Mammary epithelial cell (primary cell): ENCODE measurements around the gene ARID1B.

Experiments
- EZH2 ChIP-seq: IDR thresholded peaks from 2 replicates; pipeline ENCODE4 v1.6.1; 2012; ENCODE audit warnings: low read length, inconsistent platforms, borderline replicate concordance
- TF ChIP-seq, protein P1 (sequence below), 2 donors: IDR thresholded peaks in 1 of 2; conservative IDR thresholded peaks in 1 of 2; 2 replicates each; pipeline ENCODE4 v1.5.1; 2011 to 2012; ENCODE audit warnings: inconsistent platforms in 2 of 2, low read length in 2 of 2, mild to moderate bottlenecking in 2 of 2, control low read depth in 1 of 2, low read depth in 1 of 2; ENCODE audit not compliant: insufficient read depth in 1 of 2; ENCODE audit errors: extremely low read depth in 1 of 2

DNA sequence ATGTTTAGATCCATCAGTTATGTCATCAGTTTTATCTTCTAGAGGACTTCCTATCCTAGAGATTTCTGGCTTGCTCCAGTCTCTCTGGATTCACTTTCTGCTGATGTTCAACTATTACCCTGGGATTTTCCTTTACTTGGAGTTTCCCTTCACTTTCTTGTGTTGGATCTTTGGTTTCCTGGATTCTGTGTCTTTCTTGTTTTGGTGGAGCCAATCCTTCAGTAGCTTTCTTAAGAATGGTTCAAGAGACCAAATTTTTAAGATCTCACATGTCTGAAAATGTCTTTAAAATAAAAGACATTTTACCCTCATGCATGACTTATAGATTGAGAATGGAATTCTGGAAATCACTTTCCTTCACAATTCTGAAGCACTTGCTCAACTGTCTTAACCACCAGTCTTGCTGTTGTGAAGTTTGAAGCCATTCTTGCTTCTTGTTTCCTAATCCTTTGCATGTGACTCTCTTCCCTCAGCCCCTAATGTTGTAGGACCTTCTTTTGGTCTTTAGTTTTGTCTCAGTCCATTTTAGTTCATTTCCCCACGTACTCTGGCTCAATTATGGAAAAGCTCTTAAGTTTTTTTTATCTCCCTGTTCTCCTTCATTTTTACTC lies 87.9 kb downstream of the ARID1B start:
- TF ChIP-seq, protein P1, sequence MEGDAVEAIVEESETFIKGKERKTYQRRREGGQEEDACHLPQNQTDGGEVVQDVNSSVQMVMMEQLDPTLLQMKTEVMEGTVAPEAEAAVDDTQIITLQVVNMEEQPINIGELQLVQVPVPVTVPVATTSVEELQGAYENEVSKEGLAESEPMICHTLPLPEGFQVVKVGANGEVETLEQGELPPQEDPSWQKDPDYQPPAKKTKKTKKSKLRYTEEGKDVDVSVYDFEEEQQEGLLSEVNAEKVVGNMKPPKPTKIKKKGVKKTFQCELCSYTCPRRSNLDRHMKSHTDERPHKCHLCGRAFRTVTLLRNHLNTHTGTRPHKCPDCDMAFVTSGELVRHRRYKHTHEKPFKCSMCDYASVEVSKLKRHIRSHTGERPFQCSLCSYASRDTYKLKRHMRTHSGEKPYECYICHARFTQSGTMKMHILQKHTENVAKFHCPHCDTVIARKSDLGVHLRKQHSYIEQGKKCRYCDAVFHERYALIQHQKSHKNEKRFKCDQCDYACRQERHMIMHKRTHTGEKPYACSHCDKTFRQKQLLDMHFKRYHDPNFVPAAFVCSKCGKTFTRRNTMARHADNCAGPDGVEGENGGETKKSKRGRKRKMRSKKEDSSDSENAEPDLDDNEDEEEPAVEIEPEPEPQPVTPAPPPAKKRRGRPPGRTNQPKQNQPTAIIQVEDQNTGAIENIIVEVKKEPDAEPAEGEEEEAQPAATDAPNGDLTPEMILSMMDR (conservative IDR thresholded peaks at IDR 0.05 in 1 of 2, IDR thresholded peaks at IDR 0.05 in 1 of 2; ENCODE audit: extremely low read depth in 1 of 2, insufficient read depth in 1 of 2, low read depth in 1 of 2, low read length in 2 of 2) = no peak
- no peak for TF ChIP-seq EZH2
